Midbrain (tissue), 1 donor: ENCODE results near the gene MCF2.
"Not testable (repeated sequence)": the region's sequence is repeated elsewhere in the genome, so short reads cannot be mapped to it uniquely, and the experiment has no call there.

Source experiments
- DNase-seq: peaks from one replicate; lab custom pipeline; 2025; lab: John Stamatoyannopoulos, UW

Gene MCF2, protein sequence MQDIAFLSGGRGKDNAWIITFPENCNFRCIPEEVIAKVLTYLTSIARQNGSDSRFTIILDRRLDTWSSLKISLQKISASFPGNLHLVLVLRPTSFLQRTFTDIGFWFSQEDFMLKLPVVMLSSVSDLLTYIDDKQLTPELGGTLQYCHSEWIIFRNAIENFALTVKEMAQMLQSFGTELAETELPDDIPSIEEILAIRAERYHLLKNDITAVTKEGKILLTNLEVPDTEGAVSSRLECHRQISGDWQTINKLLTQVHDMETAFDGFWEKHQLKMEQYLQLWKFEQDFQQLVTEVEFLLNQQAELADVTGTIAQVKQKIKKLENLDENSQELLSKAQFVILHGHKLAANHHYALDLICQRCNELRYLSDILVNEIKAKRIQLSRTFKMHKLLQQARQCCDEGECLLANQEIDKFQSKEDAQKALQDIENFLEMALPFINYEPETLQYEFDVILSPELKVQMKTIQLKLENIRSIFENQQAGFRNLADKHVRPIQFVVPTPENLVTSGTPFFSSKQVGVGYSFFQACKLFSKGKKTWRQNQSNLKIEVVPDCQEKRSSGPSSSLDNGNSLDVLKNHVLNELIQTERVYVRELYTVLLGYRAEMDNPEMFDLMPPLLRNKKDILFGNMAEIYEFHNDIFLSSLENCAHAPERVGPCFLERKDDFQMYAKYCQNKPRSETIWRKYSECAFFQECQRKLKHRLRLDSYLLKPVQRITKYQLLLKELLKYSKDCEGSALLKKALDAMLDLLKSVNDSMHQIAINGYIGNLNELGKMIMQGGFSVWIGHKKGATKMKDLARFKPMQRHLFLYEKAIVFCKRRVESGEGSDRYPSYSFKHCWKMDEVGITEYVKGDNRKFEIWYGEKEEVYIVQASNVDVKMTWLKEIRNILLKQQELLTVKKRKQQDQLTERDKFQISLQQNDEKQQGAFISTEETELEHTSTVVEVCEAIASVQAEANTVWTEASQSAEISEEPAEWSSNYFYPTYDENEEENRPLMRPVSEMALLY

DNA sequence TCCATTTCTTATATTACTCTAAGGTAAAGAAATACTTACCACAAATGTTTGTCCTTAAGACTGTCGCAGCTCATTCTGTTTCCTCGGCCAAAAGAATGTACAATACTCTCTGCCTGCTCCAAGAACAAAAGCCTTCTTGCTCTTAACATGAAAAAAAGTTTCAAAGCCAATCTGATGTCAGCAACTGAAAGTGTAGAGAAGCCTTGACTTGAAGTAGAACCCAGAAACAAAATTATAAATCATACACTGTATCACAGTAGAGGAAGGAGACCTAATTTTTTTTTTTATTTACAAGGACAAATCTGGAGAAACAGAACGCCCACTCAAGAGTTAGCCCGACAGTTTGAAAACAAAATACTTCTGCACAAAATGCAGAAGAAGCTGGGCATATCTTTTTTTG, at the start of gene MCF2:
MCF2 (minus strand) TSS at position 101 of the 400 bp plus-strand sequence. CDS start 56,423 bp downstream, outside the sequence.
- no peak for DNase-seq

DNA sequence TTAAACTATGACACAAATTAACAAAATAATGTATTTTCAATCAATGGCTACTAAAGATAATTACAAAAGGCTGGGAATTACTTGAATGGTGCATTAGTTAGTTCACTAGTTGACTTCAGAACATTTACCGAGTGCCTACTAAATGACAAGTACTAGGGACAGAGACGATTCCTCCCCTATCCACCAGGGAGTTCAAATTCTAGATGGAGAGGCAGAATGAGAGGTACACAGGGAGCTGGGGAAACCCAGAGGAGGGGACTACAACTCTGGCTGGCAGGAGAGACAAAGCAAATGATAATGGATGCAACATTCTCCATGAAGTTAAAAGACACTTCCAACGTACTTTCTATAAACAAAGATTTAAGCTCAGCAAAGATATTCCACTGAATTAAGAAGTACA, 43.1 kb upstream of the MCF2 start:
- DNase-seq, result no peak

DNA sequence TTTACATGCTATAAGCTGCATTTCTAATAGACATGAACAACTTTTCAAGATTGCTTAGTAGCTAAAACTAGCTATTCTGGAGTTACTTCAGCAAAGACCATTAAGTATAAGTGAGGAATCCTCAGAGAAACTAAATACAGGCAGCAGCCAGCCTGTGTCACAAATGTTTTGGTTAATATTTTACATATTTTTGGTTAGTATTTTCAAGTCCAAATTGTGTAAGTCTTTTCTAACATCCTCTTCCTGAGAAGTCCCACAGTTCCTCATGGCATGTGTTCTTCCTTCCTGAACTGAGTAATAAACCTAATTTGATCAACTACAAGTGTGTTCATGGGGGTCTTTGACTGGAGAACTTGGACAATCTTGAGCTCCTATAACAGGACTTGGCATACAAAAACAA, 42.4 kb upstream of the MCF2 start:
- no peak for DNase-seq

DNA sequence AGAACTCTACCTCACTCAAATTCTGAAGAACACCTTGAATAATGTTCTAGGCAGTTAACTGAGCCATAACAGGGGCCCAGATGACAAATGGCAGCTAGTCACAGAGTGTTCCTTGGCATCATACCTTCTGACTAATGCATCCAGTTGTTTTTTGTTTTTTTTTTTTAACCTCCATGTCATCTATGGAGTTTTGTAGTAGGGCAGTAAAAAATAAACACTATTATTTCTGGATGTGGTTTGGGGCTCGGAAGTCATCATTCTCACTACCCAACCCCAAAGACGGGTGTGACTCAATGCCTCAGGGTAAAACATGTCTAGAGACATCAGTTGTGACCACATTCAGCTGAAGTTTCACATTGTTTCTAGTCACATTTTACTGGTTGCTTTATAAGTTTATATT, 31.2 kb upstream of the MCF2 start:
- no peak for DNase-seq

DNA sequence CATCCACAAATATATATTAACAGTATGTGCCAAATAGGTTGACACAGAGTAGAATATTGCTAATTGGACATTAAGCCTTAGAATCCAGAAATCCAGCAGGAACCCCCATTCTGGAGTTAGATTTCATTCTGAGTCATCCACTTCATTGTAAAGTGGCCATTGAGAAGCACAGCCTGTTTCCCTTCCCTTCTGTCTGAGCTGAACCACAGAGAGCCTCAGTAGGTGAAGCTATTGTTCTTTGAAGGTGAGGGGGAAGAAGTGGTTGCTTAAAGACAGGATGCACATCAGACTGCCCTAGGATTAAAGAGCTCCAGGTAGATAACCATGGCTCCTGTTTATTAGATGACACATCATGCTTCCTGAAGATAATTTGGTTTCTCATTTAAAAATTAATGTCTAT, 30.6 kb upstream of the MCF2 start:
- DNase-seq, result no peak

DNA sequence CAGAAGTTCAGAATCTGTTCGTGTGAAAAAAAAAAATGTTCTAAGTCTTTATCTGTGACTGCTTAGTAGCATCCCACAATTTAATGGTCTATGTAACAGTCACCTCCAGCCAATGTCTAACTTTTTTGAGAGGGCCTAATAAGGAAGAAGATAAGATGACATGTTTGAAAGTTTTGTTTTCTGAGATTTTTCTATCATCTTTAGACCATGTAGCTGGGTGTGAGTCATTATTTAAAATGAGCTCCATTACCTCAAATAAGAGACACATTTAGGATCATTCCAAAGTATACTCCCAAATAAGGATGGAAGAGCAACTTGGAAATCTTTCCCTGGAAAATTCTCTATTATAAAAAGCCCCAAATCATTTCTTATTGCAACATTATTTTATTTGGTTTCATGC, 28.2 kb upstream of the MCF2 start:
- DNase-seq, result no peak

DNA sequence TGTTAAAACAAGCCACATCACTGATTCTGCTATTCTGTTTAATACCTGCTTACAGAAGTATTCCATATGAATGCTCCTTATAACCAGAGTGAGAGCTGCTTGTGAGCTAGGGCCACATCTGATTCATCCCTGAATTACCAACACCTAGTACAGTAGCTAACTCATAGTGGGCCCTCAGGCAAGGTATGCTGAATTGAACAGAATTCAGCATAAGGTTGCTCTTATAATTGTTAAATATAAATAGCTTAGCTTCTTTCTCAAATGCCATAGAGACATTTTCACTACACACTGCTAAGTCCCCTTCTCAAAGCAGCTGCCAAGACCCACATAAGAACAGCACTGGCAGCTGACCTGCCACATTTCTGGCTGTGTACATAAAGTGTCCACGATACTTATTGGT, 27.0 kb upstream of the MCF2 start:
- DNase-seq, result no peak

DNA sequence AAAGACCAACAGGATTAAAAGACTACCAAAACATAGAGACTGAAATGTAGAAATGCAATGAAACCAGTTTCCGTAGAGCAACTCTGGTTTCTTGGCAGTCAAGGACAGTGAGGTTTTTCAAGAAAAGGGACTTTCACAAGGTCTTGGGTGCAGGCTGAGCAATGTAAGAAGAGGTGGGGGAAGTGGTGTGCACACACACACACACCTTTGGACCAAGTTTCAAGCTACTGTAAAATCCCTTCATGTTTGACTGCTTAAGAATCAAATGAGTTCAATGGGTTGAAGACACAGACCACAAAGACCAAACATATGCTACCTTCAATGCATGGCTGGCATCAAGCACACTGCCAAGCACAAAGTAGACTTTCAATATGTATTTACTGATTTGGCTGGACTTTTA, 17.8 kb upstream of the MCF2 start:
- DNase-seq, result no peak

DNA sequence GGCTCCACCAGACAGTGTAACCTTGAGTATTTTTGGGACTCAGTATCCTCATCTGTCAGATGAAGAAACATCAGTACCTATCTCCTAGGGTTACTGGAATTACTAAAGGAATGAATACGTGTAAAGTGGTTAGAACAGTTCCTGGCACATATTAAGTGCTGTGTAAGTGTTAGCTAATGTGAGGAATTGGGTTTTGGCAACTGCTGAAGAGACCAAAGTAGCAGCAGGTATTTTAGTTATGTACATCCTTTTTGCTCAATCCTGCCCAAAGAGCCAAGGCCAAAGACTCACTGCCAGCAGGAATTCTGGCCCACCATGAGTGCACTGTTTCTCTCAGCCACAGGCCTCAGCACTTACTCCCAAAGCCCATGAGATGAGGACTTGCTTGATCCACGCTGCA, 16.7 kb upstream of the MCF2 start:
- no peak for DNase-seq

DNA sequence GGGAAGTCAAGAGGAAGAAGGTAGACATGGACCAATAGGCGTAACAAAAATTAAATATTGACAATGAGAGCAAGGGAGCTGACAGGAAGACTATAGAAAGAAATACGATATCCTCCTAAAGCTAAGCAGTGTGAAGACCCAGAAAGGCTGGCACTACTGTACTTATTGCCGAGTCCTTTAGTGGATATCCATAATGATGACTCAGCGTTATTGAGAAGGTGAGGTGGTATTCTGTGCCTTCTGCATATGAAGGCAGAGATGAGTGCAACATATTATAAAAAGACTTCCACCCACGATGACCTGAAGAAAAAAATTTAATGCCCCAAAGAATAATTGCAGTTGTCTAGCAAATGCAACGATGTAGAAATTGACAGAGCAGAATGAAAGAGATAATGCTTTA, 13.0 kb upstream of the MCF2 start:
- DNase-seq, result no peak

DNA sequence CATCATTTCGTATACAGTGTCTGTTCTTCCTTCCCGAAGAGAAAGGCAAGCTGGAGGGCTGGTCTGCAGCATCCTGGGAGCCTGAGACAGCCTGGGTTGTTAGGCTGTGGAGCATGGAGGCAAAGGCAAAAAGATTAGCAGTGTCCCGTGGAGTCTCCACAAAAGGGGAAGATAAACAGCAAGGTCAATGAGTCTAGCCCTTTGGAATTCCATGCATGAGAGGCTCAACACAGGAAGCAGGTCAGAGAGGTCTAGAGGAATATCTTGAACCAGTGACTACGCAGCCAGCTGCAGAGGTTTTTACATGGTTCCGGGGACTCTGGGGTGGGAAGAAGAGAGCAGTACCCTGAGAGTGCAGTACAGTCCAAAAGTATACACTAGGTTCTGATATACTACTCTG, 12.2 kb upstream of the MCF2 start:
- no peak for DNase-seq

DNA sequence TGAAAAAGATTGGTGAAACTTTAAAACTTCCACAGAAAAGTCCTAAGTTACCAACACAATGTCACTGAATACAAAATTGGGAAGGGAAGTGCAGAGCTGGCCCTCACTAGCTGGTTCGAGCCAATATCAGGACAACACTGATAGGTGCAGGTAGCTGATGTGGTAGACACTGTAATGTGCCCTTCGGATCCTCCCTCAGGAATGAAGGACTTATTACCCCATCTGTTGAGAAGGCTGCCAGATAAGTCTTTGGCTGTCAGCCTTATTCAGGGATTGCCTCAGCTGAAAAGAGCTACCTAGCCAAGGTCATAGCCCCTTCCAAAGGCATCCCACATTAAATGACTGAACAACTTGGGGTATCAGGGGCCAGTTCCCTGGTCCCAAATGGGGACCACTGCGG, 5.3 kb downstream of the MCF2 start:
- DNase-seq, result no peak

DNA sequence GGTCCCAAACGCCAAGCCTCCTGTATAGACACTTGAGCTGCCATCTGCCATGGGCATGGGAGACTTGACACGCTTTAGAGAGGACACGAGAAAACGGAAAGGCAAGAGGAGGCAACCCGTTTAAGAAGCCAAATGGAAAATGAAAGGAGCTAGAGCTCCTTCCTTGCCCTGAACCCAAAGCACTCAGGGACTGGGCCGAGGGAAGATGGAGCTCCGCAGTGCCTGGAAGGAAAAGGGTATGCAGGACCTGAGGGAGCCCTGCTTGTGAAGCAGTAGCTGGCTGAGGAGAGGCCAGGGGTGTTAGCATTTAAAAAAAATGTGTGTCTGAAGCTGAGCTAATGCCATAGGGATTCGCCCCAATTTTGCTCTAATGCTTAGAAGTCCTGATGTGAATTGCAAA, 15.1 kb downstream of the MCF2 start:
- no peak for DNase-seq

DNA sequence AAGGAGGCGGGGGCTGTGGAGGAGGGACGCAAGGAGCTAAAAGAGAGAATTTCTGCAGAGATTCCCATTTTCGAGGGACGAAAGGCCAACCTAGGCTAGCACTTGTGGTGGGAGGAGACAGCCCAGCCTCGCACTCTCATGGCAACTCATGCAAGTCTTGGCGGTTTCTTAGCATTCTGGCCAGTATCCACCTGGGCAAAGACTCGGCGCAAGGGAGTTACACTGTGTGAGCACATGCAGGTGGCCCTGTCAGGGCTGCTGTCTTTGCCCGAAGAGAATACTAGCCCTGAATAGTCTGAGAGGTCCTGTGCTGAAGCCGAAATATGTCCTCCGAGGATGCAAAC, 15.5 kb downstream of the MCF2 start:
- DNase-seq, result no peak

DNA sequence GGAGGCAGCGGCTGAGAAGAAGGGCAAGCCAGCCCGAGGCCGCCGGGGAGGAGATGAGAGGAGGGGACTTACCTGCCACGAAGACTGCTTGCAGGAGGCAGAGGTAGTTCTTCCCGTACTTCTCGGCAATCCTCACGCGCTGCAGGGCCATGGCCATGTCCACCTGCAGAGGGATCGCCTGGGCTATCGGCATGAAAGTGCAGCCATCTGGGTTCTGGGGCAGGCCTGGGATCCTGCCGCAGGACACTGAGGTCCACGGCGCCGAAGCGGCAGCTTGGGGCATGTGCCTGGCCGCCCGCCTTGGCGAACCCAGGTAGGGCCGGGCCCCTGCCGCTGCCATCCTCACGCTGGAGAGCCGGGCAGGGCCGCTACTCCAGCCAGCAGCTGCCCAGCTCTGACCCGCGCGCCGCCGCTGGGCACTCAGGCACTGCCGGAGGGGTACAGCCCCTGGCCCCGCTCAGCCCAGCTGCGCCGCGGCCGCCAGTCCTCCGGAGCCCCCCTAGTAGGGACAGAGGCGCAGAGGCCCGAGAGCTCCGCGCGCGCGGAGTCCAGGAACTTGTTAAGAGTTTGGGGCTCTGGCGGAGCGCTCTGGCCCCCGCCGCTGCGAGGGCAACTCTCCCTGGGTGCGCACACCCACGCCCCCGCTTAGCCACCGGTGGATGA, 16.0 kb downstream of the MCF2 start:
- no peak for DNase-seq

DNA sequence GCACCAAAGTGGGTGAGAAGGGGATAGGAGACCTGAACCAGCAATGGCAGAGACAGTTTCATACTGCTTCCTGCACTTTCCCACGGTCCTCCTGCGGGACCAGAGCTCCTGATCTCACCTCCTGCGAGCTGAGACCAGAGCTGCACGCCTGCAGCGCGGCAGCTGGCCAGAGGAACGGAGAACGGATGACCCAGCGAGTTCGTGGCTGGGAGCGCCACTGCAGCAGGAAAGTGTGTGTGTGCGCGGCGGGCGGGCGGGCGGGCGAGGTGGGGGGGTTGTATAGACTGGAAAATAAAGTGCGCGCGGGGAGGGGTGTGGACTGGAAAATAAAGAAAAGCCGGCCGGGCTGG, 16.5 kb downstream of the MCF2 start:
- no peak for DNase-seq

DNA sequence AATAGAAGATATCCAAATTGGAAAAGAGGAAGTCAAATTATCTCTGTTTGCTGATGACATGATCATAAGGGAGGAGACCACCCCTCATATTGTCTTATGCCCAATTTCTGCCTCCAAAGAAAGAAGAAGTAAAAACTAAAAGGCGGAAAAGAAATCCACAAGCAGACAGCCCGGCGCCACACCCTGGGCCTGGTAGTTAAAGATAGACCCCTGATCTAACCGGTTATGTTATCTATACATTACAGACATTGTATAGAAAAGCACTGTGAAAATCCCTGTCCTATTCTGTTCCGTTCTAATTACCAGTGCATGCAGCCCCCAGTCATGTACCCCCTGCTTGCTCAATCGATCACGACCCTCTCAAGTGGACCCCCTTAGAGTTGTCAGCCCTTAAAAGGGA, 22.8 kb downstream of the MCF2 start:
- not testable (repeated sequence) for DNase-seq

DNA sequence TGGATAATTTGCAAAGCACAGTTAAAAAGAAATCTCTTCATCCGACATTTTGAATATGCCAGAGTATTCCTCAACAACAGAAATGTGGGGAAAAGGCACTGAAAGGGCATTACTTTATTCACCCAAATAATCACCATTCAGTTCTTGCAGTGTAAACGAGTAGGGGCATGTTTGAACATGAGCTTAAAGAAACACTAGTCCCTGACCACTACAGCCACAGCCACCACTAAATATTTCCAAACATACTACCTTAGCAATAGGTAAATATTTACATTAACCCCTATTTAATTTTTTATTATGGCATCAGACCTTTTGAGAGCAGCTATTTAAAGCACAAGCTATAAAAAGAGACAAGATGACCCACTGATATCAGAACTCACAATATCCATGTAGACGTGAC, 27.6 kb downstream of the MCF2 start:
- no peak for DNase-seq

DNA sequence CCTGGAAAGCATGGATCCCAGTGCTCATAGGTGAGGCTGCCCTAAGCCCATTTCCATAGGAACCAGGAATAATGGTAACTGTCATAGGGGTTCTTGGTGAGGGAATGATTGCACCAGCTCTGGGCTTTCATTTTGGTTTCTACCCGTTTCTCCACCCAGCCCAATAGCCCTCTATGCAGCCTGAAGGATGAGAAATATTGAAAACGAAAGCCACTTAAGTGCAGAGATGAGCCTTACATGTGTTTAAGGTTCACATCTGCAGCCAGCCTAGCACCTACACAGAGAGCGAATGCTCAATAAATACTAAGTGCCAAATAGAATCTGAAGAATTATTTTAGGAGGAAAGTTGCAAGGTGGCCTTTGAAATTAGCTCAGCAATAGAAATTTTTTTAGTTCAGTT, 60.4 kb downstream of the MCF2 start:
- no peak for DNase-seq

DNA sequence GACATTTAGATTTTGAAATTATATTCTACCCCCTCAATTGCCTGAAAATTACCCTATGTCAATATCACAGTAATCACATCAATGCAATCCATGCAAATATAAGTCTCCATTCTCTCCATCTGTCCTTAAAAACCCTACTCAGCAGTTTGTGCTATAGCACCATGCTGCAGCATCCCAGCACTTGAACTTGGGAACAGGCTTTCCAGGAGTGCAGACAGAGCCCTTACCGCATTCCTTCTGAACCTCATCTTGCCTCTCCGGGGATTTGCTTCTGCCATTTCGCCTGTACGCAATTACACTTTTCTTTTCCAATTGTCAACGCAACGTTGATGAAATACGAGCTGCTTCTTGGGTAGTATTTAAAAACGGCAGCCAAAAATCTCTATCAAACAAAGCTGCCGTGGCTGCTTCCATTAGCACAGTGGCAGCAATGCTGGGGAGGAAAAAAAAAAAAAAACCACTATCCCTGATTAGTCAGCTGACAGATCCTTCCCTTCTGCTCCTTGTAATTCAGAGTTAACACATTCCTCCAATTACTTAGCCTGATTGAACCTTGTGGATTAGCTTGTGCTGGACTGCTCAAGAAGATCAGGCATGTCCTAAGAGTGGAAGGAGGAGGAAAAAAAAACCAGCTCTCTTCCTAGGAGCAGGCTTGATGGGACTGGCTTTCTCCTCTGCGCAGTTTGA, 65.6 kb downstream of the MCF2 start:
- peak; percentile 7 for DNase-seq

DNA sequence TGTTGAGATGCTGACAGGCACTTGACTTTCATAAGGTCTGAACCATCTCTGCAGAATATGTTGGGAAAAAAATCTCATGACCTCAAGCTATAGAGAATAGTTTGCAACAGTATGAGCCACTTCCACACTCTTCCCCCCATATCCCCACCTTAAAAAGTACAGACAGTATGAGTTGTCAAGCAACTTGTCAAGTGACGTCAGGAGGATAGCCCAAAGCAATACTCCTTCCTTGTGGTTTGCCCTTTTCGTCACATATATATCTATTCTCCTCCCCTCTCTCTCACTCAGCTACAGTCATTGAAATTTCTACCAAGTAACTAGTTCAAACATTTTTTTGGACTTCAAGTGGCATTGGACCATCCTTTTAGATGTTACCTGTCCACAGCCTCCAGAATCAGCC, 67.7 kb downstream of the MCF2 start:
- DNase-seq, result no peak

DNA sequence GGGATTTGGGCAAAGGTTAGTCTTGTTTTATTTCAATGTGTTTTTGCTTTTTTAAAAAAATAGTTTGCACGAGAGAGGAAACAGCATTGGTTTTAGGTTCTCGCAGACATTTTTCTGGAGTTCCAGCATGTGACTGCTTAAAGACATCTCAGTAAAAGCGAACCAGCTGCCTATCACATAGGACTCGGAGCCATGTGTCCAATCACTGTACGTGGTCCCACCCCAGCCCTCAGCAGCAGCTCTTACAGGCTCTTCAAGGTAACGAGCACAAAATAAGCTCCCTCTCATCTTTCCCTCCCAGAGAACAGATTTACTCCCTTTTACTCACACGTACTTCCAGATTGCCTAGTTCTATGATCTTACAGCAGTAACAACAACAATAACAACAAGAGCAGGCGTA, 68.7 kb downstream of the MCF2 start:
- peak; percentile 5 for DNase-seq
